GM19463 (cell line): ENCODE results near the gene COL20A1.
"Not testable (repeated sequence)": the region's sequence is repeated elsewhere in the genome, so short reads cannot be mapped to it uniquely, and the experiment has no call there.

Source experiments
- ATAC-seq: cut with Tn5 transposase; IDR thresholded peaks from one replicate; pipeline ENCODE4 v1.9.1; 2021; ENCODE audit warnings: mild to moderate bottlenecking, moderate library complexity; ENCODE audit not compliant: unreplicated experiment

COL20A1 gene

DNA sequence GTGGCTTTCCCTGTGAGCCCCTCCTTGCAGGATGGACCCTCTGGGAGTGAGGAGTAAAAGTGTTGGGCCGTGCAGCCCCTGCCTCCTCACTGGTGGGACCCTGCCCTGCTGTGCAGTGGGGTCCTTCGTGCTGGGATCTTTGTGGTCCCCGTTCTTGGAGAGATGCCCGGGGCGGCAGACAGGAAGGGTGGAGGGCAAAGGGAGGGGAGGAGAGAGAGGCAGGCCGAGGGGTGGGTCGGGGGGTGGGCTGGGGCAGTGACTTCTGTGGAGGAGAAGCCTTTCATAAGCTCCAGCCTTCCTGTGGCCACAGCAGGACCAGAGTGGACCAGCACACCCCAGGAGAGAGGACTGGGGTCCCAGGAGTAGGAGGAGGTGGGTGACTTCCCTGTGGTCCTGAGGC is at the start of gene COL20A1:
COL20A1 (plus strand) TSS at position 283 of the 400 bp plus-strand sequence. CDS start 1,922 bp downstream, outside the sequence.
- no peak for ATAC-seq

DNA sequence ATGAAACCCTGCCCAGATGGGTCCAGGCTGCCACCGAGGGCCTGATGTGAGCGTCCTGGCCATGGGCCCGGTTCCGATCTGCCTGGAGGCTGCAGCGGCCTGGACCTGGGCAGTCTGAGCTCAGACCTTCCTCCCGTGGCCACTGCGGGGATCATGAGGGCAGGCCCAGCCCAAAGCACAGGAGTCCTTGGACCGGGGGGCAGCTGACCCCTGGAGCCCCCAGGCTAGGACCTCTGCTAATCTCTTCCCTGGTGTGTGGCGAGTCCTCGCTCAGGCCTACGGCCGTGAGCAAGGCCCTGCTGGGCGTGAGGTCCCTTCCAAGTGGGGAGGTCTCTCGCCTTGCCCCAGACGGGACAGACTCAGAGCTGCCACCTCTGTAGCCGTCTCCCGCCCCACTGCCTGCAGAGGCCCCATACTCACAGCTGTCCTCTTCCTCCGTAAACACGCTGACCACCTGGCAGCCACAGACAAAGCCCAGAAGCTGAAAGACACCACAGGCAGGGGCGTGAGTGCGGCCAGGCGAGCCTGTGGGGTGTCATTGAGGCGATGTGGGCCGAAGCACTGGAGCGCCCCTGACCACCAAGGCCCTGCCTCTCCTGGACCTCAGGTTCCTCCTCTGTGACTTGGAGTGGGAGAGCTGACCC is 49.3 kb upstream of the COL20A1 start:
- no peak for ATAC-seq

DNA sequence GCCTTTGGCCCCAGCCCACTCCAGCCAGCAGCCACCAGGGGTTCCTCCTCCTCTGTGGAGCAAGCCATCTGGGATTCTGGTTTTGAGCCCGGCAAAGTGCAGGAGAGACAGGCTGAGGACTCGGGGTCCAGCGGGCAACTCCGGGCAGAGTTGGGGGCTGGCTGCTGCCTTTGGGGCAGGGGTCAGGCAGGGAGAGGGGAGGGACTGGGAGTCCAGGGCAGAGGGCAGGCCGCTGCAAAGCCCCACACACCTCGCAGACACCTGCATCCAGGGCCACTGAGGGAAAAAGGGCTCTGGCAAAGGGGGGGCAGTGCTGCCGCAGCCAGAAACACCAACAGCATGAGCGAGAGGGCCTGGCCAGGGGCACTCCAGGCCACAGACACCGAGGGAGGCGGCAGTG is 48.5 kb upstream of the COL20A1 start:
- no peak for ATAC-seq

DNA sequence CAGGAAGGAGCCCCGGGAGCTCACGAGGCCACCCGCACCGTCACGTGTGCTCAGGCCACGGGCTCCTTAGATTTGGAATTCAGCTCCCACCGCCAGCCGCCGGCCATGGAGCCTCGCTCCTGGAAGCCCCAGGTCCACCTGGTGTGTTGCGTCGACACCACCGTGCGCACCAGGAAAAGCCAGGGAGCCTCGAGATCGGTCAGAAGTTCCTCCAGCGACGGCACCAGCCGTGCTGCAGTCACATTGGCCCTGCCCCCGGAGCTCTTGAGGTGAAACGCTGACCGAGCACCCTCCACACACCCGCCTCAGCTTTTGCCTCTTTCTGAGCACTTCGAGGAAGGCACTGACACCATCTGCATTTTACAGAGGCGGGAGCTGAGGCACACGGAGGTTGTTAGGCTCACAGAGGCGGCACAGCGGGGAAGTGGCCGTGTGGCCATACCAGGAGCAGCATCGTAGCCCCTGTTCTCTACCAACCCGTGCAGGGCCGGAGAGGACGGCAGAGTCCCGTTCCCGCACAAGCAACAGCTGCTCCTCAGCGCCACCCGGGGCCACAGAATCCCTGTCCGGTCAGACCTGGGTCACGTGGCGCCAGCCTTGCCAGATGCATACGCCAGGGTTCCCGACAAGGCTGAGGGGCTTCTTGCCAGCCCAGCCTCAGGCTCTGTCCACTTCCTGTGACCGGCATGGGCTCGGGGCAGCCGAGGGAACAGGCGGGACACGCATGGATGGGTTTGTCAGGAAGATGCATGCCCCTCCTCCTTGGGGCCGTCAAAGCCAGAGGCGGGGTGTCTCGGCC is 46.3 kb upstream of the COL20A1 start:
- no peak for ATAC-seq

DNA sequence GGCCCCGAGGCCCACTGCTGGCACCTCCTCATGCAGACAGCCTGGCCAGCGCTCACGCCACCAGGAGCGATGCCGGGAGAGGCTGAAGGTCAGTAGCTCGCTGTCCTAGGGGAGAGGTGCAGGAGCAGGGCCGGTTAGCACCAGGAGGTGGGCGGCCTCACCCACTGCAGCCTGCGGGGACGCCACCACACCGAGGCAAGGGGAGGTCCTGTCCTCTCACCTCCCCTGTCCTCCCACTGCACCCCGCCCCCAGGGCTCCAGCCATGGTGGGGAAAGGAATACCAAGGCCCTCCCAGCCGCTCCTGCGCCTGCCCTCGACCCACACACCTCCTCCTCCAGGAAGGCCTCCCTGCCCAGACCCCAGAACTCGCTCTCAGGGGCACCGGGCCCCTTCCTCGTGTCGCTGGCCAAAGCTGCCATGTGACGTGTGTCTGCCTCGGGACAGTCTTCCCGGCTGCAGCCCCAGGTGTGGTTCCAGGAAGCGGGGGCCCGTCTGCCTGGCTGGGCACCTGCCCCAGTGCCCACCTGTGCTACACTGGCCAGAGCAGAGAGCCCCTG is 45.2 kb upstream of the COL20A1 start:
- no peak for ATAC-seq

DNA sequence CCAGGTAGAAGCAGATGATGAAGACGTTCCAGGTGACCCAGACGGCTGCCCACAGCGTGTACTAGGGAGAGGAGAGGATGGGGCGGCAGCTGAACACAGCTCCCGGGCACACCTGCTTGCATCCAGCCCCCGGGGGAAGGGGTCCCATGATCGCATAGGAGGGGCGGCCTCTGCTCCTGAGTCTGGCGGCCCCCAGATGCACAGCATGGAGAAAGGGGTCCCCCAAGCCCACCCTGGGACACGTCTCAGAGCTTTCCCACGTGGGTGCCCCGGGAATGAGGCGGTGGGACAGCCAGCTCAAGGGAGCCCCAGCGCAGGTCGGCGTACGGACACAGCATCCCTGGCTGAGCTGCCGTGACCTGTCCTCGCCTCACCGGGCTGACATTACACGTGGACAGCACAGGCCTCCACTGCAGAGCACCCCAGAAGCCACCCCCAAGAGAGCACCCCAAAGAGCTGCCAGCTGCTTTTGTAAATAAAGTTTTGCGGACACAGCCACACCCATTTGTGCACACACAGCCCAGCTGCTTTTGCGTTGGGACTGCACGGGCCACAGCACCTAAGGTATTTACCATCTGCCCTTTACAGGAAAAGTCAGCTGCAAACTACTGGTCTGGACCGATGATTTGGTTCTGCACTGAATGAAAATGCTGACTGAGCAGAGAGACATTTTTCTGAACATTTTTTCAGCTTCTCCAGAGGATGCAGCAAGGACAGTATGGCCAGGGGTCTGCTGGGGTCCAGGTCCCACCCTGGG is 44.0 kb upstream of the COL20A1 start:
- no peak for ATAC-seq

DNA sequence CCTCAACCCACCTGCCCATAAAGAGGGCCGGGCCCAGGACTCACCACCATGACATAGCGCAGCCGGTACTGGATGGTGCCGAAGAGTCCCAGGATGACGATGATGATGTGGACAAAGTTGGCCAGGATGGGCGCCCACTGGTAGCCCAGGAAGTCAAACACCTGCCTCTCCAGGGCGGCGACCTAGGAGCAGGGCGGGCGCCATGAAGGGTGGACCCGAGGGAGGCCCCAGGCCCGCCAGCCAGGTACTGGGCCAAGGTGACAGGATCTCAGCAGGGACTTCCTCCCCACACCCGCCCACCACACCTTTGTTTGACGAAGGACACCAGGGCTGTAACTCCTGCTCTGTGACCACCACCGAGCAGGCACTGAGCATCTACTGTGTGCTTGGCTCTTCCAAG is 43.1 kb upstream of the COL20A1 start:
- ATAC-seq: no peak

DNA sequence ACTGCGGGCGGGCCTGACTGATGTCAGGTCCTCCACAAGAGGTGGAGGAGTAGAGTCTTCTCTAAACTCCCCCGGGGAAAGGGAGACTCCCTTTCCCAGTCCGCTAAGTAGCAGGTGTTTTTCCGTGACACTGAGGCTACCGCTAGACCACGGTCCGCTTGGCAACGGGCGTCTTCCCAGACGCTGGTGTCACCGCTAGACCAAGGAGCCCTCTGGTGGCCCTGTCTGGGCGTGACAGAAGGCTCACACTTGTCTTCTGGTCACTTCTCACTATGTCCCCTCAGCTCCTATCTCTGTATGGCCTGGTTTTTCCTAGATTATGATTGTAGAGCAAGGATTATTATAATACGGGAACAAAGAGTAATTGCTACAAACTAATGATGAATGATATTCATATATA is 41.6 kb upstream of the COL20A1 start:
- ATAC-seq: not testable (repeated sequence)

DNA sequence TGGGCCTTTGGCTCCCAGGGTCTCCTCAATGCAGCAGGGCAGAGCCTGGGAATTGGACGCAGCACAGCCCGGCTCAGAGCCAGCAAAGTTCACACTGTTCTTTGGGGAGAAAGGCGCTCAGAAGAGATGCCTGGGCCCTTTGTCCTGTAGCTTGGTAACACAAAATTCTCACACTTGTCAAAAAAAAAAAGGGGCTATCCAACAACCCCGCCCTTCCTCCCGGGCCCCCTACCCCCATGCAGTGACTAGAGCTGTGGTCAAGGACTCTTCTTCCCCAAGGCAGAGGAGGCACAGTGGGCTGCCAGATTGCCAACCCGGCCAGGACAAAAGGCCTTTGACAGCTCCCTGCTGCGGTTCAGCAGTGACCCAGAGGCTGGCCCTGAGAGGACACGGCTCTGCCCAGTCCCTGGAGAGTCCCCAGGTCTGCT is 40.7 kb upstream of the COL20A1 start:
- ATAC-seq: no peak

DNA sequence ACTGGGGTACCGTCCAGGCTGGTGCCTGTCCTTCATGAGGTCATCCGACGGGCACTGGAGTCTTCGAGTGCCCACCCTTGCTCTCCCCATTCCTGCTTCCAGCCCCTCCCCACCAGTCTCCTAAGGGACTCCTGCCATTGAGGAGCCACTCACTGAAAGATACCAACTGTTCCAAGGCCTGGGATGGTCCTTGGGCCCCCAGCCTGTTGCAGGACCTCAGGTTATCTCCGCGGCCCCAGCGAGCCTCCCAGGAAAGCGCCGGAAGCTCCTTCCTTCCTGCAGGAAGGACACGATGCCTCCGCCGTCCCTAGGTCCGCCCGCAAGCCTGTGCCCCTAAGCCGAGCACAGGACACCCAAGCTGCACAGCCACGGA is 39.9 kb upstream of the COL20A1 start:
- ATAC-seq: no peak

DNA sequence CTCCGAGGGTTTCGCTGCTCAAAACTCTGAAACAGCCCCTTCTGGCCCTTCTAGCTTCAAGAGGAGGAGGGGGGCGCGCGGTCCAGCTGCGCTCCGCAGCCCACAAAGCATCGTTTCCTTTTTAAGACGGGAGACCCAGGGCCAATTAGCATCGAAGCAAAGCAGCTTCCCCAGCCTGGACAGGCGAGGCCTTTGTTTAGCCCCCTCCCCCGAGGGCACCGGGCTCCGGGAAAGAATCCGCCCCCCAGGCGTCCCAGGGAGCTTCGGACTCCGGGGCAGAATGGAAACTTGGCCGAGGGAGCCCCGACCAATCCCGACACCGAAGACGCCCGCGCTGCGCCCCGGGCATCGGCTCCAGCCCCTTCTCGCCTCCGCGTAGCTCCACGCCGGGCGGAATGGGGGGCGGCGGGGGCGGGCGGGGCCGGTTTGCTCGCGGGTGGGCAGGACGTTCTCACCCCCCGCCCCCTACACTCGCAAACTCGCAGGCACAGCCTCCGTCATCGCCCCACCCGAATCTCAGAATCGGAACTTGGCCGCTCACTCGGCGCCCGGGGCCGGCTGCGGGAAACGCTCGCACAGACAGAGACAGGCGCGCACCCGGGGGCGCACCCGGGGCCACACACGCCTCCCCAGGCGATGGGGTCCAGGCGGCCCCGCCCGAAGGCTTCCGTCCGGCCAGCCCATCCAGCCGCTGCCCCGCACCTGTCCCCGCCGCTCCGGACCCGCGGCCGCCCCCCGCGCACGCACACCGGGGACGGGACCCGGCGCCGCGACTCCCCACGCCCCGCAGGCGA is 39.4 kb upstream of the COL20A1 start:
- no peak for ATAC-seq

DNA sequence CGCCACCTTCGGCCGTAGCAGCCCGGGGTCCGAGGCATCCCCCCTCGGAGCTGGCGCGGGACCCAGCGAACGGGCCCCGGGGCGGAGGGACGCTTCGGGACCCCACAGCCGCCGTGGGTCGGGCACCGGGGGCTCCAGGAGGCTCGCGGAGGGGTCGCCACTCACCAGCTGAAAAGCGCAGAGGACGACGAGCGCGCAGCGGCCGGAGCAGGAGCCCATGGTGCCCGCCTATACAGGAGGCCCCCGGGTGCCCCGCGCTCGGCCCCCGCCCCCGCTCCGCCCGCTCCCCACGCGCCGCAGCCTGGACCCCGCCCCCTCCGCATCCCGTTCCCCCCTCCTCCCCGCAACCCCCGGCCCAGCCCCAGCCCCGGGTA is 38.8 kb upstream of the COL20A1 start, which contains the start of gene NKAIN4:
NKAIN4 (minus strand) TSS at position 232 of the 374 bp plus-strand sequence; CDS start at position 219, 13 bp downstream.
- ATAC-seq: no peak

DNA sequence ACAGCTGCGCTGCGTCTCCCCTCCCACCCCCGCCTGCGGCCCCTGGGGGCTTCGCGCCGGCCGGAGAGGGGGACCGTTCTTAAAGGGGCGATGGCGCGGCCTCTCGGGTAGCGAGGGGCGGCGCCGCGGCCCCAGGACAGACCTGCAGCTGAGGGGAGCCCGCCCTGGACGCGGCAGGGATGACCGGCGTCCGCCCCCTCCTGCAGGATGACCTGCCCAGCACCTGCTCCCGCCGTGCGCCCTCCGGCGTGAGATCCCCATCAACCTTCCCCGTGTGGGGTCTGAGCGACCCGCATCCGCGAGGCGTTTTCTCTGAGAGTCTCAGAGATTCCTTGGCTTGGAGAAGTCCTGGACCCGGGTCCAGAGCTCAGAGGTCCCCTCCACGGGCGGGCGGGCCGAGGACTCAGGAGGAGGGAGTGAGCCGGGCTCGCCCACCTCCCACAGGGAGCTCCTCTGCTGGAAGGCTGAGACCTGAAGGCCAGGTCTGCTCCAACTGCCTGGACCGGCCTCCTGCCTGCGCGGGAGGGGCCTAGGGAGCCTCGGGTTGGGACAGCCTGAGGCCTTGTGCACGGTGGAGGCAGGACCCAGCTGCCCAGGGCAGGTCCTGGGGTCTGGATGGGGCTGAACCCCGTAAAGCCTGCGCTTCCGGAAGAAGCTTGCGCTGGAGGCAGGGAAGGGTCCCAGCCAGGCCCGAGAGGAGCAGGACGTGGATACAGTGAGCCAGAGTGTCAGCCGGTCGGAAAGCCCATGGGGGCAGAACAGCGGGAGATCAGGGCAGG is 38.2 kb upstream of the COL20A1 start:
- no peak for ATAC-seq

DNA sequence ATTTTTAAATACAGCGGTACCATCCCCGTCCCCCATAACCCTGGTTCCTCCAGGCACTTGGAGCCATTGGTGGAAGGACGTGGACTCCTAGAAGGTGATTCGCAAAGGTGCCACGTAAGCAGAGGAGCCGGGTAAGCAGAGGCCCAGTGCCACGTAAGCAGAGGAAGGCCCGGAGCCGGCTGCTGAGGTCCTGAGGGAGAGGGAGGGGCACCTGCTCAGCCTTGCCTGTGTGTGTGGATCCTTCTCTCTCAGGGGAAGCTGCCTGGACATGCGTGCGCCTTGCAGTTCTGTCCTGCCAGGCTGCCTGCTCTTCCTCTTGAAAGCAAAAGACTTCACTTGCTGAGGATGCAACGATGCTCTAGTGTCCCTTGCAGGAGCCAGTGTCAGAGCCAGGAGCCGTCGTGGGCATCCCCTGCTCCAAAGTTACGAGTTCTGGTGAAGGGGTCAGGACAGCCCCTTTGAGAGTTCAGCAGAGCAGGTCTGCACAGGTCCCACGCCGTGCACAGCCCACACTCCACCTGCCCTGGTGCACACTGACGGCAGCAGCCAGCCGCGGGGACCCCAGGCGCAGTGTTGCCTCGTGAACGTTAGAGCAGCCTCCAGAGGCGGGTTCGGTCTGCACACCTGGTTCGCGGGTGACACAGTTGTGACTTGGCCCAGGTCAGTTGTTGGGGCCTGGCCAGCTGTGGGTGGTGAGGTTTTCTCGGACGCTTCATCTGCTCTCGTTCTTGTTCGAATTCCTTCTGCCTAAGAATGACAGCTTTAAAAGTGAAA is 36.9 kb upstream of the COL20A1 start:
- no peak for ATAC-seq

DNA sequence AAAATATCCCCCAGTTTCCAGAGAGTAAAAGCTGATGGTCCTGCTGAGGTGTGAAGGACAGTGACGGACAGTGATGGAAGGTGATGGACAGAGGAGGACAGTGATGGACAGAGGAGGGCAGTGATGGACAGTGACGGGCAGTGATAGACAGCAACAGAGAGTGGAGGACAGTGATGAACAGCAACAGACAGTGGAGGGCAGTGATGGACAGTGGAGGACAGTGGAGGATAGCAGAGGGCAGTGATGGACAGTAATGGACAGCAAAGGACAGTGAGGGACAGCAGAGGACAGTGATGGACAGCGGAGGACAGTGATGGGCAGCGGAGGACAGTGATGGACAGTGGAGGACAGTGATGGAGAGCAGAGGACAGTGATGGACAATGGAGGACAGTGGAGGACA is 36.0 kb upstream of the COL20A1 start:
- ATAC-seq: no peak

DNA sequence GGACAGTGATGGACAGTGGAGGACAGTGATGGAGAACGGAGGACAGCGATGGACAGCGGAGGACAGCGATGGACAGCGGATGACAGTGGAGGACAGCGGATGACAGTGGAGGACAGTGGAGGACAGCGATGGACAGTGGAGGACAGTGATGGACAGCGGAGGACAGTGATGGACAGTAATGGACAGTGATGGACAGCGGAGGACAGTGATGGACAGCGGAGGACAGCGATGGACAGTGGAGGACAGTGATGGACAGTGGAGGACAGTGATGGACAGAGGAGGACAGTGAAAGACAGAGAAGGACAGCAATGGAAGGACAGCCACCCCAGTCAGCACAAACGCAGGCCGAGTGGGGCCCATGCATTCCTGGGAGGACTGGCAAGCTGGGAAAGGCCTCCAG is 35.4 kb upstream of the COL20A1 start:
- ATAC-seq: no peak

DNA sequence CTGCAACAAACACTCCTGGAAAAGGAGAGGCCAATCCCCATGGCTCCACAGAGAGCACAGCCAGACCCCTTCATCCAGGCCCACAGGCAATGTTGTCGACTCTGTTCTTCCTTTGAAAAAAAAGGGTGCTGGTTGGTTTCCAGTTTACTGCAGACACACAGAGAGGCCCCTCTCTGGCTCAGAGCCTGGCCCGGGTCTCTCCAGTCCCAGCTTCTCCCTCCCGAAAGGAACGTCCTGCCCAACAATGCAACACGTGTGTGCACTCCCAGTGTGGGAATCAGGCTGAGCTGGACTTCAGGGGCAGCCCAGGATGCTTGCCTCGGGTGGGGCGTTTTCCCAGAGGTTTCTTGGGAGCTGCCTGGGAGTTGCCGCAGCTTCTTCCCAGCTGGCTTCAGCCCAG is 34.2 kb upstream of the COL20A1 start:
- ATAC-seq: no peak

DNA sequence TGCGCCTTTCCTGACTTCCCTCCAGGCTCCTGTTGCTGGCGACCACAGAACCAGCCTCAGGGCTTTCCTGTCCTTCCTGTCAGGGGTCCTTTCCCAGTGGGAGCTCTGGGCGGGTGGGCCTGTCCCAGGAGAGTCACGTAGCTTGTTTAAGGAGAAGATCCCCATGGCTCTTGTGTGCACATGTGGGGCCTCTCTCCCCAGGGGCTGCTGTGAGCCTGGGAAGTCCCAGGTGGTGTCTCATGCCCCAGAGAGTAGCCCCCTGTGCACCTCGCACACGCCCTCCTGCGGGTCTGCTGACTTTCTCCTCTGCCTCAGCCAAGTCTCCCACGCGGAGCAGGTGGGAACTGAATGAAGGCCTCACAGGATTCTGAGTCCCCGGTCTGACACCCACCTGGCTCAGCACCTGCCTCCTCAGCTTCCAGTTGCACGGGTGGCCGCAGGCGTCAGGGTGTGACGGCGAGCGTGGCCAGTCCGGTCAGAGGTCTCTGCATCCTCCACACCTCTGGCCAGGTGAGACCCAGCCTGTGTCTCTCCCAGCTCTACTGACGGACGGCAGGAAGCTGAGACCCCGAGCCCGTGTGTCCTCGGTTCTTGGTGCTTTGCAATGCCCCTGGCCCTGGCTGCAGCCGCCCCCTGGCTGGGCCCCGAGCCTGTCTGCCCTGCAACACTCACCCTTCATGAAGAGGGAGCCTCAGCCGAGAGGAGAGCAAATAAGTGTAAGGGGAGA is 33.1 kb upstream of the COL20A1 start:
- ATAC-seq: no peak
